GM21825 (cell line): ENCODE results near the gene RABL6.
"Not testable (repeated sequence)": the region's sequence is repeated elsewhere in the genome, so short reads cannot be mapped to it uniquely, and the experiment has no call there.

Experiments
- ATAC-seq: cut with Tn5 transposase; IDR thresholded peaks from one replicate; pipeline ENCODE4 v1.9.1; 2021; ENCODE audit warnings: mild to moderate bottlenecking, moderate library complexity; ENCODE audit not compliant: unreplicated experiment

RABL6 gene

DNA sequence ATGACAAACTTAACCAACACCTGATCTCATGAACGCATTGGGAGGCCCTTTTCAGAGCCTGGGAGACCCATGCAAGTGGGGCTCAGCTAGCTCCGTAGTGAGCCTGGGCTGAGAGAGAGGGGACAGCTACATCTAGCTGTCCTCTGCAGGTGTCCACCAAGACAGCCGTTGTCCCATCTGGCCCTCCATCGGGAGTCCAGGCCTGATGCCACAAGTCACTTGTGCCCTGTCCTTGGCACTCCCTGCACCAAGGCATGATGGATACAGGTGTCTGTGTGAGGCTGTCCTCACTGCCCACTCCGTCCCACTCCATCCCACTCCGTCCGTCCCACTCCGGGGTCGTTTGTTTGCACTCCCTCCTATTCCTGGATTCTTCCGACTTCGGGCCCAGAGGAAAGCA is 60.9 kb downstream of the RABL6 start:
- no peak for ATAC-seq

DNA sequence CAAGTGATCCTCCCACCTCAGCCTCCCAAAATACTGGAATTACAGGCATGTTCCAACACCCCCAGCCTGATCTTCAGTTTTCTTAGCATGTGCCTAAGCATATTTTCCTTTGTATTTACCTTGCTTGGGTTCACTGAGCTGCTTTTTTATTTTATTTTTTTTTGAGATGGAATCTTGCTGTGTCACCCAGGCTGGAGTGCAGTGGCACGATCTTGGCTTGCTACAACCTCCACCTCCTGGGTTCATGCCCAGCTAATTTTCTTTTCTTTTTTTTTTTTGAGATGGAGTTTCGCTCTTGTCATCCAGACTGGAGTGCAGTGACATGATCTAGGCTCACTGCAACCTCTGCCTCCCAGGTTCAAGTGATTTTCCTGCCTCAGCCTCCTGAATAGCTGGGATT is 61.9 kb downstream of the RABL6 start:
- ATAC-seq: not testable (repeated sequence)

DNA sequence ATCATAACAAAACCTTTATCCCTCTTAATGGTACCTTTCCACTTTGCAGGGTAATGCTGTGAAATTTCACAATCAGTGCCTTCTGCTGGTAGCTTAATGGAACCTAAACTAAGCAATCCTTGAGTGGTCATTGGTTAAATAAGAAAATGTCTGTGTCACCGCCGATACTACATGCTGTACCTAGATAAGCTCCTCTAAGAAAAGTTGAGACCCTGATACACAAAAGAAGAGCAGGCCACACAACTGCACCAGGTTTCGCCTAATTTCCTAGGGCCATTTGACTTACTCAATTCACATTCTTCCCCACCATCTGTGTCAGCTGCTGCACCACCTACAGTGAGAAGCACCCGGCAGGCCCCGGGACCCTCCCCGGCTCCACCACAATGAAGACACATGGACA is 67.4 kb downstream of the RABL6 start:
- ATAC-seq: no peak

DNA sequence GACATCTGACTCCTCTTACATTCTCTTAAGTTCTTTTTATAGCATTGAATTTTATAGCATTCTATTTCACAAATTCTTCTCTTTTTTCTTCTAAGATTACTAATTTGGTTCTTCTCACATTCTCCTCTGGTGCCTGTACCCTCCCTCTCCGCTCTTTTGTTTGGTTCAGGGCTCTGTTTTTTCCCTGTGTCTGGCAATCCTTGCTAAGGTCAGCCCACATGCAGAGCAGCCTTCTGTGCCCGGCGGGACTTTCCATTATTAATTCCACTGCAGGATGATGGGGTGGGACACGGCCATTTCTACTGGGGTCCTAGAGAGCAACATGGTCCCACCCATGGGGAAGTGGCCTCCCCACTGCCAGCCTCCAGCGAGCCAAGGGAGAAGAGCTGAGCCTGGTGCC is 68.7 kb downstream of the RABL6 start:
- ATAC-seq: no peak

DNA sequence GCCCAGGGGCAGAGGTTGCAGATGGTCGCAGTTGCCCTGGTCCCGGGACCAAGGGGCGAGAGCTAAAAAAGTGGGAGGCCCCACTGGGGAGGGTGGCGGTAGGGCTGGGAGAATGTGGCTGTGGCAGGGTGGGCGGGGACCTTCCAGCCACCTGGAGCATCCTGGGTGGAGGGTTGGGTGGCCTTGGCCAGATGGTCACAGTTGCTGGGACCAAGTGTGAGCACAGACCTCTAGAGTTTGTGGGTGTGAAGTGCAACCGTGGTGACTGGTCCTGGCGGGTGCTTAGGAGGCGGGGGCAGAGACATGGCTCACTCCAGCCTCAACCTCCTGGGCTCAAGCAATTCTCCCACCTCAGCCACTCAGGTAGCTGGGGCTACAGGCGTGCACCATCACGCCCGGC is 72.9 kb downstream of the RABL6 start:
- no peak for ATAC-seq

DNA sequence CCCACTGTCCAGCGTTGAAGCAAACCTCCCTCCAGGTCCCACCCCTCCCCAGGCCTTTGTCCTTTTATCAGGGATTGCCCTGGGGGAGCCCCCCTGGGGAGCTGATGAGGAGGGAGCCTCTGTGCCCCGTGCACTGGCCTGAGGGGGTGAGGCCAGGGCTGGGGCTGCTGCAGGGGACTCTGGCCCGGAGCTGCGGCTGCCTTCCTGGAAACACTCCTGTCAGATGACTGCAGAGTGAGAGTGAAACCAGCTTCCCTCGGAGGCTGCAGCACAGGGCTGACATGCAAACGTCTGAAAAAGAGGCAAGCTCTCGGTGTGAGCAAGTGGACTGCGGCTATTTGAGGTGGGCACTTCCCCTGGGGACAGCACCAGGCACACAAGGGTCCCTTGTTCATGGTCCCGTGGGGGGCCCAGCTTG is 74.0 kb downstream of the RABL6 start:
- ATAC-seq: peak; percentile 30

DNA sequence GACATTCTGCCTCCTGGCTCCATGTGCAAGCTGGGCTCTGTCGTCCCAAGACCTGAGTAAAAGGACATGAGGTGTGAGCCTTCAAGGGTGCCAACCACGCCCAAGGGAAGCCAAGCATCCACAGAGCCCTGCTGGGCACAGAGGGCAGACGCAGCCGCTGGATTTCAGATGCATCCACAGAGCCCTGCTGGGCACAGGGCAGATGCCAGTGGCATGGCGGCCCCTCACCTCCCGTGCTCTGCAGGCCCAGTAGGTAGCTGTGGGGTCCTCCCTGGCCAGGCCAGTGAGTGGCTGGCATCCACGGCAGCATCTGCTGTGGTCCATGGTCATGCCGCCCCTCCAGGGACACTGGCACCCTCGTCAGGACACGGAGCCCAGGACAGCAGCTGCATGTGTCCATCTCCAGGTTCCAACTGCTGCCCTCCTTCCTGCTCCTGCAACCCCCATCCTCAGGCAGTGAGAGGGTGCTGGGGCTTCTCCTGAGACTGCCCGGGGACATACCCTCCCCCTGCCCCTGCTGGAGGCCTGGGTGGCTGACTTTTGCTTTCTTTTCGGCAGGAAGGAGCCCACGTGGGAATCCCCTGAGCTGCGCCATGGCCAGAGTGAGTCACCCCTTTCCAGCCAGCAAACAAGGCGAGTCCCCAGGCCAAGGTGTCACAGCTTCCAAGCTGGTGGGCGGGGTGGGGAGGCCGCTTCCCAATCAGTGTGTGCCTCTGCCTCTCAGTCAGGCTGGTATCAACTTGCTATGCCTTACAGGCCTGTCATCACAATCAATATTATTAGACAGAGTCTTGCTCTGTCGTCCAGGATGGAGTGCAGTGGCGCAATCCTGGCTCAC is 74.6 kb downstream of the RABL6 start:
- ATAC-seq: peak; percentile 36

DNA sequence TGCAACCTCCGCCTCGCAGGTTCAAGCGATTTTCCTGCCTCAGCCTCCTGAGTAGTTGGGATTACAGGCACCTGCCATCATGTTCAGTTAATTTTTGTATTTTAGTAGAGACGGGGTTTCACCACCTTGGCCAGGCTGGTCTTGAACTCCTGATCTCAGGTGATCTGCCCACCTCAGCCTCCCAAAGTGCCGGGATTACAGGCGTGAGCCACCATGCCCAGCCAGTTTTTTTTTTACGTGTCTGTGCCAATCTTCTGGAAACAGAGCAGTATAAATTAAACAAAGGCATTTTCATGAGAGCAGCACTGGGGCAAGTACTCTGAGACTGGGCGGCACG is 75.2 kb downstream of the RABL6 start:
- ATAC-seq: not testable (repeated sequence)

DNA sequence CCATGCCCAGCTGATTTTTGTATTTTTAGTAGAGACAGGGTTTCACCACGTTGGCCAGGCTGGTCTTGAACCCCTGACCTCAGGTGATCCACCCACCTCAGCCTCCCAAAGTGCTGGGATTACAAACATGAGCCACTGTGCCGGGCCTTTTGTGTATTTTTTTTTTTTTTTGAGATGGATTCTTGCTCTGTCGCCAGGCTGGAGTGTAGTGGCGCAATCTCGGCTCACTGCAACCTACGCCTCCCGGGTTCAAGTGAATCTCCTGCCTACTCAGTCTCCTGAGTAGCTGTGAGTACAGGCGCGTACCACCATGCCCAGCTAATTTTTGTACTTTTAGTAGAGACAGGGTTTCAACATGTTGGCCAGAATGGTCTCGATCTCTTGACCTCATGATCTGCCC is 75.9 kb downstream of the RABL6 start:
- ATAC-seq: not testable (repeated sequence)

DNA sequence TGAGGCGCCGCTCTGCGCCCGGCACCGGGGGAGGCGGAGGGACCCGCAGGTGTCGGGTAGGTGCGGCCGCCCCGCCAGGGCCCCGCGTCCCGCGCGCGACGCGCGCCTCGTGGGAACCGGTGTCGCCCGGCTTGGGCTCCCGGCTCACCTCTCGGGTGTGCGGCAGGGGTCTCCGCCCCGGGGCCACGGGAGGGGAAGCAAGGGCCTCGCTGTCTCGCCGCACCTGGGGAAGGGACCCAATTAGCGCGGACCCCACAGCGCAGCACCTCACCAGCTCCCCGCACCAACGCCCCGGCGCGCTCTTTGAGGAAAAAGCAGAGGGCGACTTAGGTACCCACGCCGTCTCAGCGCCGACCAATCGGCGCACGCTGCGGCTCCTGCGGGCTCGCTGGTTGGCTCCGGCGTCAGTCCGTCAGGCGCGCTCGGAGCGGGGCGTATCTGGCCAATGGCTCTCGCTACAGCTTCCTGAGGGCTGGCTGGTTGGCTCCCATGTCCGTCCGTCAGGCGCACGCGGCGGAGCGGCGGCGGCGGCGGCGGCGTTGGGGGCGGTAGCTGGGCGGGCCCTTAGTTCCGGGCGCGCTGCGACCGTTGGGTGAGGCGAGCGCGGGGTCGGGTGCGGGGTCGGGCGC is 78.3 kb downstream of the RABL6 start, which contains the start of gene TRAF2:
Gene TRAF2, plus strand, starts transcription at position 567 of the 629 bp plus-strand sequence. CDS start 12,225 bp downstream, outside the sequence.
- ATAC-seq: peak; percentile 72

DNA sequence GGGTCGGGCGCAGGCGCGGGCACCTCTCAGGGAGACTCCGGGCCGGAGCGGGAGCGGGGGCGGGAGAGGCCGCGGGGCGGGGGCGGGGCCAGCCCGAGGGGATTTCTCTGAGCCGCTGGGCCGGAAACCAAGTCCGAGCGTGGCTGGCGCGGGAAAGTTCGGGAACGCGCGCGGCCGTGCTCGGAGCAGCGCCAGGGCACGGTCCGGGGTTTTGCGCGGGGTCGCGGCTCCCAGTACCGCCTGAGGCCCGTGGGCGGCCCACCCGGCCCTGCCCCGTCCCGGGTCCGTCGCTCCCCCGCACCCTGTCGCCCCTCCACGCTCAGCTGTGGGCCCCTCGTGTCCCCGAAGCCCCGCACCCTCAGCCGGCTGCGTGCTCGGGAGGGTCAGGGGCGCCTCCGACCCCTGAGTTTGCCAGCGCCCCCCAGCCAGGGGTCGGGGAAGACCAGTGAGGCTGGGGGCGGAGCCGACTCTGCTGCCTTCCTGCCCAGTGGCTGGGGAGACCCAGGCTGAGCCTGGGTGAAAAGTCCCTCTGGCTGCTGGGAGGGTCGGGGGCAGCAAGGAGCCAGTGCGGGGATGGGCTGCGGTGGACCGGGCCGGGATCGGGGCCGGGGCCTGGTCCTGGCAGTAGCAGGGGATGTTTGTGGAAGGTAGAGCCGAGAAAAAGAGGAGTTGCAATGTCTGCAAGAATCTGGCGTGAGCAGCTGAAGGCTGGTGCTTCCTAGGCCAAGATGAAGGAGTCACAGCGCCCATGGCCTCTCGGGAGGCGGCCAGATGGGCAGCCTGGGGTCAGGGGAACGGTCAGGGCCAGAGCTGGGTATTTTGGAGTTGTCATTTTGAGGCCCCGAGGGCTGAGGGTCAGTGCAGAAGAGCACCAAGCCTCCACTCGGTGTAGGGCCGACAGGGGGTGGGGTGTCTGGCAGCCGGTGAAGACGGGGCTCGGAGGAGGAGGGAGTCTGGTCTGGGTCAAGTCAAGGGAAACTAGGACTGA is 79.2 kb downstream of the RABL6 start:
- ATAC-seq: peak; percentile 17

DNA sequence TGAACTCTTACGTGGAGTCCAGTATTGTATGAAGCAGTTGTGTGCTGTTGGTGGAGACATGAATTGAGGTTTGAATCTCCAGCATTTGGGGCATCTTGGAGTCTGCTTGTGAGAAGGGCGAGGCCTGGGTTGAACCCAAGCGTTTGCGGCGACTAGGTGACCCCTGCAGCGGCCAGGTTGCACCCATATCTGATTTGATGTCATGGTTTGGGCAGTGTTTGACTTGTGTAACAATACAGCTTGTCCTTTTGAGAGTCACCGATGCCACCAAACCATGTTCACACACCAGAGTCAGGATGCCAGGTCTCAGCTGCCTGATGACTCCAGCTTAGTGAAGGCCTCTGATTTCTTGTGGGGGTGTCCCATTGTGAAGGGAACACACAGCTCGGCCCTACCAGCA is 80.7 kb downstream of the RABL6 start:
- ATAC-seq: no peak

DNA sequence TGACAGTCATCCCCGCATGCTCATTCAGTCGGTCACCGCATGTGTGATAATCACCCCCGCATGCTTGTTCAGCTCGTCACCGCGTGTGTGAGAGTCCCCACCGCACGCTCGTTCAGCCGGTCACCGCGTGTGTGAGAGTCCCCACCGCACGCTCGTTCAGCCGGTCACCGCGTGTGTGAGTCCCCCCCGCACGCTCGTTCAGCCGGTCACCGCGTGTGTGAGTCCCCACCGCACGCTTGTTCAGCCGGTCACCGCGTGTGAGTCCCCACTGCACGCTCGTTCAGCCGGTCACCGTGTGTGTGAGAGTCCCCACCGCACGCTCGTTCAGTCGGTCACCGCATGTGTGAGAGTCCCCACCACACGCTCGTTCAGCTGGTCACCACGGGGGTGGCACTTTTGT is 82.1 kb downstream of the RABL6 start:
- no peak for ATAC-seq

DNA sequence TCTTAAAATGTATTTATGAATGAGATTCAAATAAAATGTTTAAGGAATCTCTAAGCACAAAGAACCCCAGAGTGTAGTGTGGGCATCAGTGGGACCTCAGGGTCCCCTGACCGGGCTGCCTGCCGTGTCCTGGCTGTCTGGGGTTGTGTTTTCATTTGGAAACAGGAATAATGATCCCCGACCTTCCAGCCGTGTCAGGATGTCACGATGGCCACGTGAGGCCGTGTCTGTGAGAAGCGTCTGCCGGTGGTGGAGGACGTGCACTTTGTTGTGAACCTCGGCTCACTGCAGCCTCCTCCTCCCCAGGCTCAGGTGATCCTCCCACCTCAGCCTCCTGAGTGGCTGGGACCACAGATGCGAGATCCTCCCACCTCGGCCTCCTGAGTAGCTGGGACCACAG is 82.9 kb downstream of the RABL6 start:
- ATAC-seq: no peak
